Subcutaneous abdominal adipose tissue (tissue), 5 donors: ENCODE results near the gene POM121.
A peak's percentile ranks its signal among the peaks of the same experiment; 100 is the strongest.
"Not testable (repeated sequence)": the region's sequence is repeated elsewhere in the genome, so short reads cannot be mapped to it uniquely, and the experiment has no call there.

Experiments used
- H3K27ac ChIP-seq: one replicate; pipeline ENCODE4 v1.7.0; 2013; ENCODE audit warnings: low read depth, mild to moderate bottlenecking, inconsistent platforms, low read length, moderate library complexity
- H3K27me3 ChIP-seq, 5 donors: one replicate each; pipeline ENCODE4 v1.7.0; 2013; ENCODE audit warnings: low read length in 5 of 5, inconsistent platforms in 1 of 5; ENCODE audit not compliant: control insufficient read depth in 5 of 5, insufficient read depth in 4 of 5
- H3K36me3 ChIP-seq, 5 donors: one replicate each; pipeline ENCODE4 v1.7.0; 2013; ENCODE audit warnings: low read length in 5 of 5; ENCODE audit not compliant: control insufficient read depth in 5 of 5, insufficient read depth in 5 of 5
- H3K4me1 ChIP-seq, 5 donors: one replicate each; pipeline ENCODE4 v1.7.0; 2013; ENCODE audit warnings: low read length in 5 of 5, mild to moderate bottlenecking in 3 of 5, moderate library complexity in 1 of 5; ENCODE audit not compliant: control insufficient read depth in 5 of 5, insufficient read depth in 5 of 5
- H3K4me3 ChIP-seq, 5 donors: one replicate each; pipeline ENCODE4 v1.7.0; 2013; ENCODE audit warnings: low read length in 5 of 5, low read depth in 1 of 5
- H3K9ac ChIP-seq, 5 donors: one replicate each; pipeline ENCODE4 v1.7.0; 2013; ENCODE audit warnings: low read length in 5 of 5, mild to moderate bottlenecking in 4 of 5, moderate library complexity in 3 of 5
- H3K9me3 ChIP-seq, 5 donors: one replicate each; pipeline ENCODE4 v1.7.0; 2013; ENCODE audit warnings: low read length in 5 of 5; ENCODE audit not compliant: control insufficient read depth in 5 of 5
- donor health status: healthy.
- donor health status: healthy.
- donor health status: healthy.
- donor health status: healthy.
- donor health status: healthy.

POM121 gene

DNA sequence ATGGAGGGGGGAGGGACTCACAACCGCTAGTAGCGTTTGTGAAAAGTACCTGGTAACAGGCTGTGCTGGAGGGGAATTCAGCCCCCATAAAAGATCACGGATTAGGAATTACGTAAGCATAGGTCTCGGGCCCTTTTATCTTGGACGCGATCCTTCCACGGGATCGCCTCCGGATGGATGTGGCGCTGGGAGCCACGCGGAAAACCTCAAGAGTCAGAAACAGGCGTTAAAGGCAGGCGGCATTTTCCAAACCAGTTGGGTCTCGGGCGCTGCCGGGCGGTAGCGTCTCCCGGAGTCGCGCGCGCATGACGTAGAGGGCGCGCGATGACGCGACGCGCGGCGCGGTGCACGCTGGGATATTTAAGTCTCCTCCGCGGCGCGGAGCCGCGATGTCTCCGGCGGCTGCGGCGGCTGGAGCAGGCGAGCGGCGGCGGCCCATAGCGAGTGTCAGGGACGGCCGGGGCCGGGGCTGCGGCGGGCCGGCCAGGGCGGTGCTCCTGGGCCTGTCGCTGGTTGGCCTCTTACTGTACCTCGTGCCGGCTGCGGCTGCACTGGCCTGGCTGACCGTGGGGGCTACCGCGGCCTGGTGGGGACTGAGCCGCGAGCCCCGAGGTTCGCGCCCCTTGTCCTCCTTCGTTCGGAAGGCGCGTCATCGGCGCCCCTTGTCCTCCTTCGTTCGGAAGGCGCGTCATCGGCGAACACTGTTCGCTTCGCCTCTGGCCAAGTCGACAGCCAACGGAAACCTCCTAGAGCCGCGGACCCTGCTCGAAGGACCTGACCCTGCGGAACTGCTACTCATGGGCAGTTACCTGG lies at the start of gene POM121:
TSS of gene POM121 (plus strand) at position 363 of the 813 bp plus-strand sequence. CDS start at position 390, 27 bp downstream.
- H3K4me1 ChIP-seq, result peaks cover 0 to 30% (median 22%) of the 10 kb centered on the region in 5 donors
- H3K36me3 ChIP-seq, result peaks cover 13 to 35% (median 30%) of the 10 kb centered on the region in 5 donors
- peak within 1 kb of the TSS; percentile 87 for H3K27ac ChIP-seq
- peak within 1 kb of the TSS; percentile 78 to 98 (median 88) for H3K4me3 ChIP-seq
- H3K9ac ChIP-seq, result peak within 1 kb of the TSS; percentile 90 to 99 (median 97)
- H3K9me3 ChIP-seq, result no peaks in the 10 kb centered on the region
- H3K27me3 ChIP-seq, result no peaks in the 10 kb centered on the region

DNA sequence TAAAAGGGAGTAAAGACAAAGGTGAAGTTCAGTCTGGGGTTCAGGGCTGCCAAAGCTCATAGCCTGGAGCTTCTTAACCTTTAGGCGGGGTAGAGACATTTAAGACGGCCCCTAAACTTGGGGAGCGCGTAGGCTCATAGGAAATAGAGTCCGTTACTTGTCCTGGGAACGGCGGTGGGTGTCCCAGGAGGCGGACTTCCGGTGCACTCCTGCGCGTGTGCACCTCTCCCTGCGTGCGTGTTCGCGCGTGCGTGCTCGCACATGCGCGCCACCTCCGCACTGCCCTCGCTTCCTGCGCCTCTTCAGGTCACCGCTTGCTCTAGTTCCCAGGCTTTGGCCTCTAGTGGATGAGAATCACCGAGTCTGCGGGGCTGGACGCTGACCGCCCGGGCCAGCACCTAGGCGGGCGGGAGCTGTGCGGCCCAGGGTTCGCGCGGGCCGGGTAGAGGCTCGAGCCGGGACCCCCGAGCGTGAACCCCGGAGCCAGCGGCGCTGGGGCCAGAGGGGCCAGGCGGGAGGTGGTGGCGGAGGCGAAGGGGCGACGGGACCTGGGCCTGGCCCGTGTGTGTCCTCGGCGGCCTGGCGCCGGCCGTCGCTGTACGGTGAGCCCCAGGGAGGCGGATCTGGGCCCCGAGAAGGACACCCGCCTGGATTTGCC lies 45.7 kb upstream of the POM121 start:
- not testable (repeated sequence) for H3K9me3 ChIP-seq, H3K36me3 ChIP-seq, H3K27me3 ChIP-seq, H3K4me1 ChIP-seq
- Histone ChIP-seq H3K9ac (peak overlapping the region in 3 of 5 donors; percentile 71 to 84 (median 81)), H3K27ac (peak overlapping the region; percentile 77), H3K4me3 (peak overlapping the region; percentile 58 to 87 (median 83))

DNA sequence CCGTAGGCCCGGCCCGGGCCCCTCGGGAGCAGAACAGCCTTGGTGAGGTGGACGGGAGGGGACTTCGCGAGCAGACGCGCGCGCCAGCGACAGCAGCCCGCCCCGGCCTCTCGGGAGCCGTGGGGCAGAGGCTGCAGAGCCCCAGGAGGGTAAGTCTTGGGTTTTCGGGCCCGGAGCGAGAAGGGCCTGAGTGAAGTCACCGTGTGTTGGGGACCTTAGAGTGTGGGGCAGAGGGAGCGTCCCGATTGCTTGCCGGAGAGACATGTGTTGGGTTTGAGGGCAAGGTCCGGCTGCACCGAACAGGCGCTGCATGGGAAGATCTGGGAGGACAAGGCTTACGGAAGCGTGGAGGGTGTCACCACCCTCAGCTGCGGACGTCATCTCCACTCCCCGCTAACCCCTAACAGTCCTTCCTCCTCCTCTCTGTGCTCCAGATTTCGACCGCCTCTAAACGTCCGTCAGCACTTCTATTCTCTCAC lies 45.1 kb upstream of the POM121 start:
- Histone ChIP-seq H3K9ac (peak overlapping the region; percentile 64 to 84 (median 81)), H3K27ac (peak overlapping the region; percentile 77), H3K4me3 (peak overlapping the region; percentile 73 to 96 (median 86))
- not testable (repeated sequence) for H3K27me3 ChIP-seq, H3K4me1 ChIP-seq, H3K9me3 ChIP-seq, H3K36me3 ChIP-seq

DNA sequence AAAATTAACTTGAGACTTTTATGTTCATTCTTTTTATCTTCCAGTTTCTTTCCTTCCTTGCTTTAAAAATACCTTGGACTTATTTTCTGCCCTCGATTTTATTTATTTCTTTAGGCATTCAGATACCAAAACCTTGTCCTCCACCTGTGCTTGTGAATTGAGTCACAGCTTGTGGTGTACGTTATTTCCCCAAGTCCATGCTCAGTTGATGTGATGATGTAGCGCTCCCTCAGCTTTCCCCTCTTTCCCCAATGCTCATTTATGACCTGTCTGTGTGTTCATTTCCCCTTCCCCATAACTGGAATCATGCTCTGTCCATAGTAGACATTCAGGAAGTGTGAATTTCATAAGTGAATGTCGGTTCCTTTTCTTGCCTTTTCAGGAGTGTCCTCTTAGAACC lies 33.1 kb upstream of the POM121 start:
- not testable (repeated sequence) for H3K27me3 ChIP-seq, H3K4me3 ChIP-seq, H3K9me3 ChIP-seq, H3K4me1 ChIP-seq, H3K9ac ChIP-seq, H3K27ac ChIP-seq
- peaks cover 0 to 37% (median 24%) of the 10 kb centered on the region in 5 donors for H3K36me3 ChIP-seq

GRCh38 chr7:72904740-72905139 lies 20.2 kb upstream of the POM121 start:
- peaks cover 0 to 18% (median 18%) of the 10 kb centered on the region in 5 donors for H3K36me3 ChIP-seq
- not testable (repeated sequence) for H3K9me3 ChIP-seq, H3K9ac ChIP-seq, H3K27me3 ChIP-seq, H3K4me3 ChIP-seq, H3K27ac ChIP-seq, H3K4me1 ChIP-seq

- H3K4me3 ChIP-seq, H3K27me3 ChIP-seq, H3K4me1 ChIP-seq, H3K27ac ChIP-seq, H3K9ac ChIP-seq, H3K9me3 ChIP-seq: not testable (repeated sequence)
- H3K36me3 ChIP-seq, result peaks cover 0 to 28% (median 12%) of the 10 kb centered on the region in 5 donors
These were observed 16.5 kb upstream of the POM121 start for GRCh38 chr7:72908422-72908821.

DNA sequence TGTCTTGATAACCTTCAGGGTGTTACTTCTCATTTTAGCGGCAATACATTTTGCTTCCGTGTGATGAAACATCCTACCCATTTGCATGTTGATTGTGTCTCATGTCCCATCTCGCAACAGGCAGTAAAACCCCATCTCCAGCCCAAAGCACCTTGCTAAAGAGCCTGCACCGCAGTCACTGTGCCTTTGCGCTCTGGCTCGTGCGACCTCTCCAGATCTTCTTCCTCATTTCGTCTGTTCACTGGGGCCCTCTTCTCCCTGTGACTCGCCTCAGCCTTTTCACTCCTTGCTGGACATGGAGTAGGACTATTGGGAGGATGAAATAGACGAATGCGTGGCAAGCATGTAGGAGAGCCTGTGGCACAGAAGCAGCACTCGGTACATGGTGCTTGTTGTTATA lies 13.5 kb upstream of the POM121 start:
- H3K9me3 ChIP-seq, H3K27ac ChIP-seq, H3K9ac ChIP-seq, H3K4me3 ChIP-seq, H3K27me3 ChIP-seq, H3K4me1 ChIP-seq: not testable (repeated sequence)
- peaks cover 0 to 31% (median 18%) of the 10 kb centered on the region in 5 donors for H3K36me3 ChIP-seq

DNA sequence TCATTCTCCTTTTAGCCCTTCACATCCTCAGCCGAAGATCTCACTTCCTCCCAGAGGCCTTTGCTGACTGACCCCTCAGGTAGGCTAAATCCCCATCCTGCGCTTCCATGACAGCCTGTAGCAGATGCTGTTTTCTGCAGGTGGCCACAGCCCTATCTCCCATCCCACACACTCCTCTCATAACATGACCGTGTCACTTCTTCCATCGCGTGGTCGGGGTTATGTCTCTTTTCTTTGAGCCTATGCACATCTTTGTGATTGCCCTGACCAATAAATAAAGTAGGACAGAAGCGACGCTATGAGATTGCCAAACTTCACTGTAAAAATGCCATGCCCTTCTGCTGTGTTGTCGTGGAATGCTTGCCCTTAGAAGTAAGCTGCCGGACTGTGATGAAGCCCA lies 11.1 kb upstream of the POM121 start:
- not testable (repeated sequence) for H3K4me1 ChIP-seq, H3K27ac ChIP-seq, H3K27me3 ChIP-seq, H3K9me3 ChIP-seq, H3K9ac ChIP-seq, H3K4me3 ChIP-seq
- peaks cover 0 to 31% (median 18%) of the 10 kb centered on the region in 5 donors for H3K36me3 ChIP-seq

DNA sequence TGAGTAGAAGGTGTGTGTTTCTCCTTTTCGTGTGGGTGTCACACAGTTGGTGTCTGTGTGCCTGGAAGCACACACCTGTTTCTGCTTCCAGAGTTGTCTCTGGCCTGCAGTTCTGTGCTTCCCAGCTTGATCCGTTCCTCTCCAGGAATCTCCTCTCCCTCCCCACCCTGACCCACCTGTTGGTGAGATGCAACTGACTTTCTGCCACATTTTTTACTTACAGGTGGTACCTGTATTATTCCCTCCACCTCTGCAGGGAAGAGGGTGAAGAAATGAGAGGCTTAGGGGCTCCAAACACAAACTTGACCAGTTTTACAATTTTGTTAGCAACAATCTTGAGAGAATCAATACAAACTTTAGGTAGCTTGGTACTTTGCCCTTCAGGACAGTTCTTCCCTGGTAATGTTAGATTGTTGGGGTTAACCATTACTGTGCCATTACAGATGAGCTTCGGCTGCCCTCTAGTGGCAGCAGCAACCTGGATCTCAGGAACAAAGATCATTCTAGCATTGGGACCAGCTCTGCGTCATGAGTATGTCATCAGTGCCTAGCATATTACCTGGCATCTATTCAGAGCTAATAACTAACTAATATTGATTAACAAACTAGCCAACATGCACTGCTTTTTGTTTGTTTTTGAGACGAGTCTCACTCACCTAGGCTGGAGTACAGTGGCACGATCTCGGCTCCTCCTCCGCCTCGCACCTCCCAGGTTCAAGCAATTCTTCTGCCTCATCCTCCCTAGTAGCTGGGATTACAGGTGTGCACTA lies 10.0 kb upstream of the POM121 start:
- not testable (repeated sequence) for H3K9ac ChIP-seq, H3K4me1 ChIP-seq, H3K9me3 ChIP-seq, H3K4me3 ChIP-seq, H3K27me3 ChIP-seq, H3K27ac ChIP-seq
- peaks cover 0 to 31% (median 18%) of the 10 kb centered on the region in 5 donors for H3K36me3 ChIP-seq
